Measurements from ENCODE around the gene RPS6KL1.
A peak's percentile ranks its signal among the peaks of the same experiment; 100 is the strongest.
"Not testable (repeated sequence)": the region's sequence is repeated elsewhere in the genome, so short reads cannot be mapped to it uniquely, and the experiment has no call there.

The RPS6KL1 gene

DNA sequence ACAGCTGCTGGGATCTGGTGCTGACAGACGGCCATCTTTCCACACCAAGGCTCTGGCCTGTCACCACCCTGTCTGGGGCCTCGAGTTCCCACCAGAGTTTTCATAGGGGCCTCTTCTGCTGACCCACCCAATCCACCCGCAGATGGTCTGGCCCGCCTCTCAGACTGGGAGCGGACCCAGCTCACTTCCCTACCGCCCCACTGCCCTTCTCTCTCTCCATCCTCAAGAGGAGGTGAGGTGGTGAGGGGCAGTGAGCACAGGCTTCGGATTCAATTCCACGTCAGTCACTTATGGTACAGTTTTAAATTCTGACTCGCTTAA lies 12.3 kb upstream of the RPS6KL1 start:
- TF ChIP-seq, protein P1, sequence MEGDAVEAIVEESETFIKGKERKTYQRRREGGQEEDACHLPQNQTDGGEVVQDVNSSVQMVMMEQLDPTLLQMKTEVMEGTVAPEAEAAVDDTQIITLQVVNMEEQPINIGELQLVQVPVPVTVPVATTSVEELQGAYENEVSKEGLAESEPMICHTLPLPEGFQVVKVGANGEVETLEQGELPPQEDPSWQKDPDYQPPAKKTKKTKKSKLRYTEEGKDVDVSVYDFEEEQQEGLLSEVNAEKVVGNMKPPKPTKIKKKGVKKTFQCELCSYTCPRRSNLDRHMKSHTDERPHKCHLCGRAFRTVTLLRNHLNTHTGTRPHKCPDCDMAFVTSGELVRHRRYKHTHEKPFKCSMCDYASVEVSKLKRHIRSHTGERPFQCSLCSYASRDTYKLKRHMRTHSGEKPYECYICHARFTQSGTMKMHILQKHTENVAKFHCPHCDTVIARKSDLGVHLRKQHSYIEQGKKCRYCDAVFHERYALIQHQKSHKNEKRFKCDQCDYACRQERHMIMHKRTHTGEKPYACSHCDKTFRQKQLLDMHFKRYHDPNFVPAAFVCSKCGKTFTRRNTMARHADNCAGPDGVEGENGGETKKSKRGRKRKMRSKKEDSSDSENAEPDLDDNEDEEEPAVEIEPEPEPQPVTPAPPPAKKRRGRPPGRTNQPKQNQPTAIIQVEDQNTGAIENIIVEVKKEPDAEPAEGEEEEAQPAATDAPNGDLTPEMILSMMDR (conservative IDR thresholded peaks at IDR 0.05; ENCODE audit: low read length), result no peak
- no peak for TF ChIP-seq EZH2phosphoT487 (IDR thresholded peaks at IDR 0.05; ENCODE audit: borderline replicate concordance)
- no peaks in the 10 kb centered on the region for H3K9me2 ChIP-seq (replicated peaks; ENCODE audit: low read depth, low read length)
- H3F3A ChIP-seq (ENCODE audit: low read depth), result no peaks in the 10 kb centered on the region
- H2AFZ ChIP-seq (ENCODE audit: low read length), result no peak overlapping the region
- no peak overlapping the region for H3K4me3 ChIP-seq (ENCODE audit: low read length, poor library complexity, severe bottlenecking)
- peaks cover 31% of the 10 kb centered on the region for H3K4me1 ChIP-seq (ENCODE audit: insufficient read depth, low read length, poor library complexity, severe bottlenecking)
- H3K27me3 ChIP-seq (ENCODE audit: insufficient read depth, low read length, poor library complexity, severe bottlenecking), result no peaks in the 10 kb centered on the region
- no peaks in the 10 kb centered on the region for H3K9me3 ChIP-seq (ENCODE audit: insufficient read depth, low read depth, low read length)
- H3K36me3 ChIP-seq (ENCODE audit: insufficient read depth, low read length), result no peaks in the 10 kb centered on the region
- no peak overlapping the region for H3K9ac ChIP-seq (ENCODE audit: low read depth, low read length, poor library complexity, severe bottlenecking)
- H3K4me2 ChIP-seq (ENCODE audit: low read depth, low read length, poor library complexity, severe bottlenecking), result no peak overlapping the region
- no peaks in the 10 kb centered on the region for H4K20me1 ChIP-seq (ENCODE audit: insufficient read depth, low read length, poor library complexity, severe bottlenecking)
- no peaks in the 10 kb centered on the region for H3K79me2 ChIP-seq (ENCODE audit: insufficient read depth, low read length)

DNA sequence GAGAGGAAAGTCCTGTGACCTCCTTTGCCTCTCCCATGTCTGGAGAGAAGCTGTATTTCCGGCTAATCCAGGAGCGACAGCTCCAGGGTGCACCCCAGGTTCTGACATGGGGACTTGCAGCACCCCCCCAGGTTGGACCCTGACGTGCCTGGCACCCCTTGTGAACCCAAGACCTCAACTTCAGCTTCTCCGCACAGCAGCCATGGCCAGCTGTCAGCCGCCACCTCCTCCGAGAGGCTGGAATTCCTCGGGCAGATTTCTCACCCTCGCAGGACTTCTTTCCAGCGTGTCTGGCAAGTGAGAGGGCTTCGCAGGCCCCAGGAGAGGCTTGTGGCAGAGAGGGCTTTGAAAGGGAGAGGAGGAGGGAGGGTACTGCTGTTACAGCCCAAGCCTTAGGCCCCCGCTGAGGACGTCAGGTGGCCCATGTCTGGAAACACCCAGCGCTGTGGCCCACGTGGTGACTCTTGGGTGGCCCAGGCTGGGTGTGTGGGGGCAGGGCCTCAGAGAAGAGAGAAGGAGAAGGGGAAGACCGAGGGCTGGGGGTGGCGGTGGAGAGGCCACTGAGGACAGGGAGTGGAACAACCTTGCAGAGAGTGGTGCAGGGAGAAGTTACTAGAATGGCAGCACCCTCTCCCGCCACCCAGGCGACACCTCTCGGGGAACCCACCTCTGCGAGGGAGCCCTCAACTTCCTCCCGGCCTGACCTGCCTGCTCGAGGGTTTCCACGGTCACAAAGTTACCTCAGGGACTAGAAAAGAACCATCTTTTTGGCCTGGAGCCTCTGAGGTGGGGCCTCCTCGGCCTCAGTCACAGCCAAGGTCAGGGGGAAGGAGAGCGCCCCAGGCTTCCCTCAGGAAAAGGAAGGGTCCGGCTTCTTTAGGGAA lies 11.7 kb upstream of the RPS6KL1 start:
- H3K4me2 ChIP-seq (ENCODE audit: low read depth, low read length, poor library complexity, severe bottlenecking), result no peak overlapping the region
- no peaks in the 10 kb centered on the region for H3K9me3 ChIP-seq (ENCODE audit: insufficient read depth, low read depth, low read length)
- H3K9me2 ChIP-seq (replicated peaks; ENCODE audit: low read depth, low read length), result no peaks in the 10 kb centered on the region
- H3K9ac ChIP-seq (ENCODE audit: low read depth, low read length, poor library complexity, severe bottlenecking), result no peak overlapping the region
- peaks cover 25% of the 10 kb centered on the region for H3K4me1 ChIP-seq (ENCODE audit: insufficient read depth, low read length, poor library complexity, severe bottlenecking)
- no peak overlapping the region for H3K4me3 ChIP-seq (ENCODE audit: low read length, poor library complexity, severe bottlenecking)
- no peak overlapping the region for H2AFZ ChIP-seq (ENCODE audit: low read length)
- TF ChIP-seq EZH2phosphoT487 (IDR thresholded peaks at IDR 0.05; ENCODE audit: borderline replicate concordance), result no peak
- TF ChIP-seq, protein P1 (conservative IDR thresholded peaks at IDR 0.05; ENCODE audit: low read length), result no peak
- no peaks in the 10 kb centered on the region for H3F3A ChIP-seq (ENCODE audit: low read depth)
- H3K36me3 ChIP-seq (ENCODE audit: insufficient read depth, low read length), result no peaks in the 10 kb centered on the region
- H3K79me2 ChIP-seq (ENCODE audit: insufficient read depth, low read length), result no peaks in the 10 kb centered on the region
- no peaks in the 10 kb centered on the region for H3K27me3 ChIP-seq (ENCODE audit: insufficient read depth, low read length, poor library complexity, severe bottlenecking)
- no peaks in the 10 kb centered on the region for H4K20me1 ChIP-seq (ENCODE audit: insufficient read depth, low read length, poor library complexity, severe bottlenecking)

DNA sequence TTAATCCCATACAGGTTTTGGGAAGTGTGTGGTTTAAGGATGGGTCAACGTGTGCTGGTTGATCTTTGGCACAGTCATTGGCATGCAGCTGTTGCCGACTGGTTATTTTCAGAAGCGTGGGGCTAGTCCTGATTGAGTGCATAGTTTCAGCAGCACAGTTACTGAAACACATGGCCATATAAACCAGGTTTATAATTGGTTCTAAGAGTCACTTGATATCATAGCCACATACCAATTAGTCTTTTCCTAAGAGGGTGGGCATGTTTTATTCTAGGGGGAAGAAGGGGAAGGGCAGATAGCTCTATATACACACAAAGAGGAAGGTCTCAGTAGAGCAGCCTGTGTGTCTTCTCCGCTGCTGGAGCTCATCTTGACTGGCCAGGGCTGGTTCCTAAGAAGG lies 11.0 kb upstream of the RPS6KL1 start:
- no peak overlapping the region for H3K9ac ChIP-seq (ENCODE audit: low read depth, low read length, poor library complexity, severe bottlenecking)
- no peaks in the 10 kb centered on the region for H3K9me2 ChIP-seq (replicated peaks; ENCODE audit: low read depth, low read length)
- H3K36me3 ChIP-seq (ENCODE audit: insufficient read depth, low read length), result no peaks in the 10 kb centered on the region
- no peaks in the 10 kb centered on the region for H3K9me3 ChIP-seq (ENCODE audit: insufficient read depth, low read depth, low read length)
- H3F3A ChIP-seq (ENCODE audit: low read depth), result no peaks in the 10 kb centered on the region
- TF ChIP-seq, protein P1 (conservative IDR thresholded peaks at IDR 0.05; ENCODE audit: low read length), result no peak
- no peak for TF ChIP-seq EZH2phosphoT487 (IDR thresholded peaks at IDR 0.05; ENCODE audit: borderline replicate concordance)
- H3K4me3 ChIP-seq (ENCODE audit: low read length, poor library complexity, severe bottlenecking), result no peak overlapping the region
- H3K4me1 ChIP-seq (ENCODE audit: insufficient read depth, low read length, poor library complexity, severe bottlenecking), result peaks cover 26% of the 10 kb centered on the region
- no peaks in the 10 kb centered on the region for H3K79me2 ChIP-seq (ENCODE audit: insufficient read depth, low read length)
- H4K20me1 ChIP-seq (ENCODE audit: insufficient read depth, low read length, poor library complexity, severe bottlenecking), result no peaks in the 10 kb centered on the region
- H3K27me3 ChIP-seq (ENCODE audit: insufficient read depth, low read length, poor library complexity, severe bottlenecking), result no peaks in the 10 kb centered on the region
- peak overlapping the region; percentile 41; the same call in 1 of the 2 replicates for H2AFZ ChIP-seq (ENCODE audit: low read length)
- H3K4me2 ChIP-seq (ENCODE audit: low read depth, low read length, poor library complexity, severe bottlenecking), result no peak overlapping the region

DNA sequence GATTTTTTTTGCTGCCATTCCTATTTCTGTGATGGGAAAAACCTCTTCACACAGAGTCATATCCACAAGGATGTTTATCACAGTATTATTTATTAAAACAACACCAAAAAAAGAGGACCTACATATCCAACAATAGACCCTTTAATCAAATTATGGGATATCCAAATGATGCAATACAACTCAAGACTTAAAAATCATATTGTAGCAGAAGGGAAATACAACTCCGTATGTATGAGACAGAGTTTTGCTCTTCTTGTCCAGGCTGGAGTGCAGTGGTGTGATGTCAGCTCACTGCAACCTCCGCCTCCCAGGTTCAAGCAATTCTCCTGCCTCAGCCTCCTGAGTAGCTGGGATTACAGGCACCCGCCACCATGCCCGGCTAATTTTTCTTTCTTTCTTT lies 9.9 kb upstream of the RPS6KL1 start:
- H3K9ac ChIP-seq (ENCODE audit: low read depth, low read length, poor library complexity, severe bottlenecking), result peak overlapping the region; percentile 1

More for the DNA sequence above, 9.9 kb upstream of the RPS6KL1 start:
- H2AFZ ChIP-seq (ENCODE audit: low read length); H3K9me3 ChIP-seq (ENCODE audit: insufficient read depth, low read depth, low read length); H3K27me3 ChIP-seq (ENCODE audit: insufficient read depth, low read length, poor library complexity, severe bottlenecking); H3K79me2 ChIP-seq (ENCODE audit: insufficient read depth, low read length); H3F3A ChIP-seq (ENCODE audit: low read depth); H3K4me3 ChIP-seq (ENCODE audit: low read length, poor library complexity, severe bottlenecking); H3K36me3 ChIP-seq (ENCODE audit: insufficient read depth, low read length); H4K20me1 ChIP-seq (ENCODE audit: insufficient read depth, low read length, poor library complexity, severe bottlenecking); H3K9me2 ChIP-seq (replicated peaks; ENCODE audit: low read depth, low read length): not testable (repeated sequence)
- H3K4me1 ChIP-seq (ENCODE audit: insufficient read depth, low read length, poor library complexity, severe bottlenecking), result peaks cover 28% of the 10 kb centered on the region
- peak overlapping the region; percentile 36 for H3K4me2 ChIP-seq (ENCODE audit: low read depth, low read length, poor library complexity, severe bottlenecking)

Data from Loucy (cell line).